ENCODE data around the gene SORCS2.

The SORCS2 gene

DNA sequence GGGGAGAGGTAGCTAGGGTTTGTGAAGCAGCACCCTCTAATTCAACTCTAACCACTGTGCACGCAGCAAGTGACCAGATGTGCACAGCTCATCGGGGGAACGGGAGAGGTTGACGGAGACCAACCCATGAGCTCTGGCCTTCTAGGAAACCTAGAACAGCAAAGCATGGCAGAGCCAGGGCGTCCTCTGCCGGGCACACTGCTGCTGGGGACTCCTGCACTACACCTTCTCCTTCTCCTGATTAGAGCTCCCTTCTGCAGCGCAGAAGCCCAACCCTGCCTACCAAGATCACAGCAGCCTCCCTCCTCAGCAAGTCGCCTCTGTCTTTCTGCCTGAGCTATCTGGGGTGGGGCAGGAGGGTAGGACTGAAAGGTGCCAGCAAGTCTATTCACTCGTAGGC, 494.7 kb downstream of the SORCS2 start:
- DNase-seq, result no peak

DNA sequence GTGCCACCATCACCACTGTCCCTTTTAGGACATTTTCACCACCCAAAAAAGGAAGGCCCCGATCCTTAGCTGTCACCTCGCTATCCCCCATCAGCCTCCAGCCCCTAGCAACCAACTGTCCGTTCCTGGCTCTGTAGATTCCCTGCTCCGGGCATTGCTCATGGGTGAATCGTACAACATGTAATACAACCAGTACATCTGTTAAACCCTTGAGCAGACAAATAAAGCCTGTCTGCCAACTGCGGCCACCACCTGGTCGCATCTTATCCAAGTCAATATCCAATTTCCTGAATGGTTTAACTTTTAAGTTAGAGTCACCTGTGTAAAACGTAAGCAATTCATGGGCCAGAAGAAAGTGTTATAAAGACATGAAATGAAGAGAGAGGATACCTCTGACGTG, 495.5 kb downstream of the SORCS2 start:
- DNase-seq, result no peak

DNA sequence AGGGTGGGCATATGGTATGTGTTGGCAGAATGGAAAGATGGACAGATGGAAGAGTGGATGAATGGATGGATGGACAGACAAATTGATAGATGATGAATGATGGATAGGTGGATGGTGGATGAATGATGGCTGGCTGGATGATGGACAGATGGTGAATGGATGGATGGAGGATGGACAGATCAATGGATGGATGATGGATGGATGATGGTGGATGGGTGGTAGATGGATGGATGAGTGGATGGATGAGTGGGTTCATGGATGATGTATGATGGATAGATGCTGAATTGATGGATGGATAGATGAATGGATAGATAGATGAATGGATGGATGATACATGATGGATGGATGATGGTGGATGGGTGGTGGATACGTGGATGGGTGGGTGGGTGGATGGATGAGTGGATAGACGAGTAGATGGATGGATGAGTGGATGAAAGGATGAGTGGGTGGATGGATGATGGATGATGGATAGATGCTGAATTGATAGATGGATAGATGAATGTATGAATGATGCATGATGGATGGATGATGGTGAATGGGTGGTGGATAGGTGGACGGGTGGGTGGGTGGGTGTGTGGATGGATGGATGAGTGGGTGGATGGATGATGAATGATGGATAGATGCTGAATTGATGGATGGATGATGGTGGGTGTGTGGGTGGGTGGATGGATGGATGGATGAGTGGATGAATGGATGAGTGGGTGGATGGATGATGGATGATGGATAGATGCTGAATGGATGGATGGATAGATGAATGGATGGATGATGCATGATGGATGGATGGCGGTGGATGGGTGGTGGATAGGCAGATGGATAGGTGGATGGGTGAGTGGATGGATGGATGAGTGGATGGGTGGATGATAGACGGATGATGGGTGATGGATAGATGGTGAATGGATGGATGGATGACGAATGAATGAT, 497.7 kb downstream of the SORCS2 start:
- no peak for DNase-seq

DNA sequence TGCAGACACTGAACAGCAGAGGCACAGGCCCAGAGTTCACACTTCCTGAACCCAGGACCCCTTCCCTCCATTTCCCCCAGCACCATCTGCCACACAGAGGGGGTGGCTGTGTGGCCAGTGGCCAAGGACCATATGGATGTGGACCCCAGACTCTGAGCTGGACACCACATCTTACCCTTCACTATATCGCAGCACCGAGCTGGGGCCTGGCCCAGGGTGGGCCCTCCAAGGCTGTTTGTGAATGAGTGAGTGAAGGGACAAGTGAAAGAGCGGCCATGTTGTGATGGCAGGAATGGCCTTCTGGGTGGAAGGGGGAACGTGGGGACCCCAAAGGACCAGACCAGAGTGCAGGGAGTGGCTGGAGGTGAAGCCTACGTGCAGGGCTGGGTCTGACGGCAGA, 498.7 kb downstream of the SORCS2 start:
- DNase-seq, result no peak

DNA sequence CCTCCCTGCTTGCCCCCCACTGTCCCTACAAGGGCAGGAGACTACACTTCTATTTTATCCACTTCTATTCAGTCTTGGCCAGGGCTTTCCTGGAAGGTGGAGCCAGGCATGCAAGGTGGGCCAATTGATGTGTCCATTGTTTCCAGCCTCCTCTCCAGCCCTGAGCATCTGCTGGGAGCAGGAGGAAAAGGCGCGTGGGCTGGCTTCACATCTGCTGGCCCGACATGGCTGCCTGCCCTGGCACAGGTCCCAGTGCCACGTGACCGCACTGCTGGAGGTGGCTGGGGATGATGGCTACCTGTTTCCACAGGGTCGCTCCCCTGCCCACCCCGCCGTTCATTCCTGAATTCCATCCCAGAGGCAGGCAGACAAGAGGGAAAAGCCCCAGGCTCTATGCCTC, 499.6 kb downstream of the SORCS2 start:
- peak; percentile 24 for DNase-seq

DNA sequence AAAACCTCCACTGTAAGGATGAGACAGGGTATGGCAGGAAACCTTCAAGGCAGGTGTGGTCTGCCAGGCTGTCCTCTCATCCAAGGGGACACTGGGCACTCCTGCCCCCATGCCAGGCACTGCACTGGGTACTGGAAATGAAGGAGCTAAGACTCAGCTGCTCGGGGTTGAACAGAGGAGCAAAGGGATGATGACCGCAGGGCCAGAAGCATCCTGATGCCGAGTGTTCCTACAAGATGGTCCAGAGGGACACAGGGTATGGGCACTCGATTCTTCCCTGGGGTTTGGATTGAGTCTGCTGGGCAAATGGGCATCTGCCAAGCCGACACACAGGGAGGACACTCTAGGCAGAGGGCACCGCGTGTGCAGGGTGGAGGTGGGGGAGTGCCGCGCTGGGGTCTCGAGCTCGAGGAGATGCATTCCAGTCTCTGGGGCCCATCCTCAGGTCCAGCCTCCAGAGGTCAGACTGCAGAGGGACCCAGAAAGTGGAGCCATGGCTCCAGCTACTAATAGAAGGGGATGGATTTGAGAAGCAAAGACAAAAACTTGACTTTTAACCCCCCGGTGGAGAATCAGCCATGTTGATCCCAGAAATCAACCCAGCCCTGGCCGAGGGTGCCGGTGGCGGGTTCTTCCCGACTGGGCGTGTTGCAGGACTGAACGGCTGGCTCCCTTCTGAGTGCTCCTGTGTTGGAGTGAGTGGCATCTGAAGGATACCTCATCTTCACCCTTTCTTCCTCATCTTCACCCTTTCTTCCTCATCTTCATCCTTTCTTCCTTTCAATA, 500.3 kb downstream of the SORCS2 start:
- DNase-seq, result no peak

DNA sequence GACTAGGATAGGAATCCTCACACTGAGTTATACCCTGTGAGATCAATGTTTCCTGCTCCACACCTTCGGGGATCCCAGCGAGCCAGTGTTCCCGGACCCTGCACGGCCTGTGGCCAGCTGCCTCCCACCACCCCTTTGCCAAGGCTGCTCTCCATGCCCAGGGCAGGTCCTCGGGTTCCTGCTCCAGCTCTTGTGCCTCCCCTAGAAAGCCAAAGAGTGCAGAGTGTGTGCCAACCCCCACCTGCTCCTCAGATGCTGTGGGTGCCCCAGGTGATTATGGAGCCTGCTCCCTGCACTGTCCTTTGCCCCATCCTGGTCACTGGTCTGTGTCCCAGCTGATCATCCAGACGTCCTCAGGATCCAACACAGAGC, 500.9 kb downstream of the SORCS2 start:
- DNase-seq, result no peak

DNA sequence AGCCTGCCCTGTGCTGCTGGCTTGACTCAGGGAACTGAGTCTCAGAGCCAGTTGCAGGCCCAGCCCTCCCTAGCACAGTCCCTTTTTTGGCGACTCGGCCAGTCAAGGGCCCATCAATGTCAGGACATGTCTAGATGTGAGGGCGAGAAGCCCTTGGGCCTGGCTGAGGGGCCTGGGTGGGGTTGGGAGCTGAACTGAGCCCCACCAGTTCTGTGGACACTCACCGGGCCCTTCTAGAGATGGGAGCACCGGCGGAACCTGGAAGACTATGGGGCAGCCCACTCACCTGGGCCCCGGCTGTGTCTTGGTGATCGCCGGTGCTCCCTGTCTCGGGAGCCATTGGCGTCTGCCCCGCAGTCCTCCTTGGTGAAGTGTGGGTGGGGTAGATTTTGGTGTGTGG, 501.4 kb downstream of the SORCS2 start:
- no peak for DNase-seq

DNA sequence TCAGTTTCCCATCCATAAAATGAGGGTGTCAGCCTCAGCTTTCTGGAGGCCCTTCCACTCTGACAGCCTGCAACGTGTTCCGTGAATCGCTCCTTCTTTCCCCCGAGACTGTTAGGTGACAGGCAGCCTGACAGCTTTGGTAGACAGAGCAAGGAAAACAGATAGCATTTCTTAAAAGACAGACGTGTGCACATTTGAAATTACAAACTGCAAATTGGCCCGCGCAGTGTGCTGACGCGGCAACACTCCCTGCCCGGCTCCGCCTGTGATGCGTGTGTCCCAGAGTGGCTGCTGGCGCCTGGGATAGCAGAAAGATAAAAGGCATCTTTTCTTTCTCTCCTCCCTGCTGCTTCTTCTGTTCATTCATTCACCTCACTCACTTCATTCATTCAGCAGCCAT, 502.0 kb downstream of the SORCS2 start:
- DNase-seq, result no peak

DNA sequence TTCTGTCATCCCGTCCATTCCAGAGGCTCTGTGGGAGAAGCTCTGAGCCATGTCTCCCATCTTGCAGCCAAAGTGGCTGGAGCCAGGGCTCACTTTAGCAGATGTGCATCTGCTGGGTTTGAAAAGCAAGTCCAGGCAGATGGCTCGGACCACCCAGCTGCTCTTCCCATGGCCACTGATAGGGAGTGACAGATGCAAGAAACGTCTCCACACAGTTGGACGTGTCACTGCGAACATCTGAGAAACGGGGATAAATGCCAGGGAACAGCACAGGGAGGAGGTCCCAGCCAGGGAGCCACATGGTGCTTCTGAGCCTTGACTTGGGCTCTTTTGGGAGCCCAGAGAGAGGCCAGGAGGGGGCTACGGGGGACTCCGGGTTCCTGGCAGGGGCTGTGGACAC, 505.0 kb downstream of the SORCS2 start:
- DNase-seq, result no peak

DNA sequence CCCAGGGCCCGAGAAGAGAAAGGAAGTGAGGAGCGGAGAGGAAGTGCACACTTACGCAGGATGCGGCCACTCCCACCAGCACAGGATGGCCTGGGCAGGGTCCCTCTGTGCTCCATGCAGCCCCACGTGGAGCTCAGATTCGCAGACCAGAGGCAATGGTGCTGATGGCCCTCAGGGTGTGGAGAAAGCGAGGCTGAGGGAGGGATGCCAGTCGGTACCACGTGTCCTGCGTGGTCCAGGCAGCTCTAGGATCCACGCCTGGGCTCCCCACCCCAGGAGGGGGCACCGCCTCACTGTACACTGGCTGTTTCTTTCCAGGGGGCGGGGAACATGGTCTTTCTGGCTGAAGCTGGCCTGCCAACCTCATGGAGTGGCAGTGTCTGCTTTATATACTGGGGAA, 505.5 kb downstream of the SORCS2 start:
- DNase-seq, result no peak

DNA sequence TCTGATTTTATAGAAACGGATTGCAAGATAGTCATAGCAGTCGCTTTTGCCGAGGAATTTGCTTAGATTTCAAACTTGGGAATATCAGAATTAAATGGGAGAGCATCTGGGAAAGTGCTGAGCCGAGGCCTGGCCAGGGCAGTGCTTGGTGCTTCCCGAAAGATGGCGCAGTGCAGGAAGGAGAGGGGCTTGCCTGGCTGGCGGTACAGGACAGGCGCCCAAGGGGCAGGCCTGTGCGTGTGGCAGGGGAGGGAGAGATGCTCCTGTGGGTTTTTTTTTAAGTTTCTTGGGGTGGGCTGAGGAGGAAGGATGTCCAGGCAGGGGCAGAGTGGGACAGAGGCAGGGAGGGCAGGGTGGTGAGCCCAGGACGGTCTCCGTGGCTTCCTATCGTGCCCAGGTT, 506.2 kb downstream of the SORCS2 start:
- DNase-seq, result no peak

DNA sequence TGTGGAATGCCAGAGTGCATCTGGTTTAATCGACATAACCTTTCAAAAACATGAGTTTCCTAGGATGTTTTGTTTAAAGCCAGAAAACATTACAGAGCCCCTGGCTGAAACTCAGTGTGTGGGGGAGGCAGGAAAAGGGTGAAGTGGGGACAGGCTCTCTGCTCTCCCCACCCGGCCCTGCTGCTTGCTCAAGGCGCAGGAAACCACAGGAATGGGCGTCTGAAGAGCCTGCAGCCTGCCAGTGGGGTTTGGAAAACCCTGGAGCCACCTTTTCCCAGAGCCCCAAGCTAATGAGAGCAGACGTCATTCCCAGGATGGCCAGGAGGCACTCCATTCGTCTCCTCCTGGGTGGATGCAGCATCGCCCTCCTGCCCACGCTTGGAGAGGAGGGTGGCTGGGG, 506.7 kb downstream of the SORCS2 start:
- DNase-seq, result no peak

DNA sequence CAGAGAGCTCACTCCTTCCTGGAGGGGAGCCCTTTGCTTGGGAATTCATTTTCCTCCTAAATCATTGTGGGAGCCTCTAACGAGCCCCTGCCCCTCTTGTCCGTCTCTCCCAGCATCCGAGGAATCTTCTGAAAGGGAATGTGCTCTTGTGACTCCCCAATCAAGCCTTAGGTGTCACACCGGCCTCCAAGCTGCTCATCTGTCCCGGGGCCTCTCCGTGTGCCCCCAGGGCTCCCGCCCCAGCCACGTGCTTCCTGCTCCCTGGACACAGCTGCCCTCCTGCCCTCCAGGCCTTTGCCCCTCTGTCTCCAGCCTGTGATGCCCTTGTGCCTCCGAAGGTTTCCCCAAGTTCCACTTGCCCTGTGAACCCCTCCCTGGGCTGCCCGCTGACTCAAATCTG, 507.5 kb downstream of the SORCS2 start:
- no peak for DNase-seq

DNA sequence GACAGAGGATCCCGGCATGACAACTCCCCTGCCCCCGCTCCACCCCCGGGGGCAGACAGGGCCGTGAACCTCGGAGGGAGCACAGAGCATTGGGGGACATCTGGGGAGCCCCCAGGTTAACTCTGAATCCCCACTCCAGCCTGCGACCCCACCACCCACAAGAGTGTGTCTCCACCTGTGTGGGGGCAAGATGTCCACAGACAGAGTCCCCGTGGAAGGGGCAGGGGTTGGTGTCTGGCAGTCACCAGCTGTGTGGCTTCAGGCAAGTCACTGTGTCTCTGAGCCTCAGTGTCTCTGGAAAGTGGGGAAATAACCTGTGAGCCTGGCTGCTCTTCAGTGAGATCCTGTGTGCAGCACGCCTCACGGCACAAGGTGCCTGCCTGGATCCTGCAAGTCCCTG, 508.3 kb downstream of the SORCS2 start:
- no peak for DNase-seq

DNA sequence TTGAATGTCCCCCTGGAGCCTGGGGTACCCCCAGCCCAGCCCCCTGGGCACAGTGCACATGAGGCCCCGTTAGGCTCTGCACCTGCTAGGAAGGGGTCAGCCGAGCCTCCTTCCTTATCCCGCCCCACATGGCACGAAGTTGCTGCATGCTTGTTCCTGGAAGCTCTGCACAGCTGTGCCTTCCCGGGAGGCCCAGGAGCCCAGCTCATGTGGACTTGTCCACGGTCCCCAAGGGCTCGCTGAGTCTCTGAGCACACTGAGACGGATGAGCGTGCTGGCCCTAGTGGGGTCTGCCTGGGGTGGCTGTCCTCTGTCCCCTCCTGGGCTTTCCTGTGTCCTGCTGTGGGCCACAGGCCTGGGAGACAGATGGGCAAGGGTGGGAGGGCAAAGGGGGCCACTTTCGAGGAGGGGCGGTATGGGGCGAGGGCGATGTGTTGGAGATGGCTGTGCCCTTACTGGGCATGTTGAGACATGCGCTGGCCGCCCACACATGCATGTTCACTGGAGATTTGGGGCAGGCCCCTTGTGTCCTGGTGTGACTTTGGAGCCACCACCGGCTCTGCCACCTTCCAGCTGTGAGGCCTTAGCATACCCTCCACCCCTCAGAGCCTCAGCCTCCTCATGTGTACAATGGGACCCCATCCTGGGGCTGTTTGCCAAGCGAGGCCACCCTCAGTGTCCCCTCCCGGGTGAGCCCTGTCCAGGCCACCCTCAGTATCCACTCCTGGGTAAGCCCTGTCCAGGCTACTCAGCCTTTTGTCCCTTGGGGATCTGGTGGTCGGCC, 509.7 kb downstream of the SORCS2 start:
- no peak for DNase-seq

DNA sequence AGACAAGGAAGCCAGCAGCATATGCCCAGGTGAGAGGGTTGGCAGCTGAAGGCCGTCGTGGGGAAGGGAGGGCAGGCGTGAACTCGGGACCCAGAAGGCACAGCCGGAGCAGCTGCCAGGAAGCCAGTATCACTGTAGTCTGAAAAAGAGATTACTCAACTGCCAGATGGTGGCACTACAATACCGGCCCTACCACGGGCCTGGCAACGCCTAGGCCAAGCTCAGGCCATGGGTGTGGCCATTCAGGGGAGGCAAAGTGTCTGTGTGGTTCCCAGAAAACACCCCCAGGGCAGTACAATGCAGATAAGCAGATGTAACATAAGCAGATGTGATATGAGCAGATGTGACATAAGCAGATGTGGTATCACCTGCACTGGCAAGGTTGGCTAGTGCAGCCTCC, 511.4 kb downstream of the SORCS2 start:
- no peak for DNase-seq

DNA sequence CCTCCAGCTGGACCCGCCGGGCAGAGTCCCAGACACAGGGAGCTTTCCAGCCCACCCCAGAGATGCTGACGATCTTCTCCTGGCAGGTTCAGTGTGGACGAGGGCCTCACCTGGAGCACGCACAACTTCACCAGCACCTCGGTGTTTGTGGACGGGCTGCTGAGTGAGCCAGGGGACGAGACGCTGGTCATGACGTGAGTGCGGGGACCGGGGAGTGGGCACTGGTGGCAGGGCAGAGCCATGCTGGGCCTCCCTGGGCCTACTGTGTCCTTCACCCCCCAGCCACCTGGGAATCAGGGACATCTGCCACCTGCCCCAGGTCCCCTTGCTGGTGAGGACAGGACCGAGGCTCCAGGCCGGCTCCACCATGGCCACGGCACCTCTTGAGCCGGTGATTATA, 511.8 kb downstream of the SORCS2 start:
- no peak for DNase-seq

DNA sequence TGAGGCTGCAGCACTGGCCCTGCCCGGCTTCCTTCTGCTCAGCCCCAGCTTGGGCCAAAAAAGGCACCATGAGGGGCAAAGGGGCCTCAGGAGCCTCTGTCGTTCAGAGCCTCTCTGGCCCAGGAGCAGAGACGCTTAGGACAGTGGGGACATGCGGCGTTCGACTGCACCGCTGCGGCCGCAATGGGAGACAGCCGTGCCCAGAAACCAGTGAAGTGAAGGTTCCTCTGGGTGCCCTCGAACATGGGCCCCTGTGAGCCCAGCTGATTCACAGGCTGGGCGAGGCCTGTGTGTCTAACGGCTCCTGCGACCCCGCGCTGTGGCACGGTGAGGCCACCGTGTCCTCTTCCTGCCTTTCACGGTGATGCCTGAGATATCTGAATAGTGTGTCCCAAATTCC, 512.3 kb downstream of the SORCS2 start:
- no peak for DNase-seq

DNA sequence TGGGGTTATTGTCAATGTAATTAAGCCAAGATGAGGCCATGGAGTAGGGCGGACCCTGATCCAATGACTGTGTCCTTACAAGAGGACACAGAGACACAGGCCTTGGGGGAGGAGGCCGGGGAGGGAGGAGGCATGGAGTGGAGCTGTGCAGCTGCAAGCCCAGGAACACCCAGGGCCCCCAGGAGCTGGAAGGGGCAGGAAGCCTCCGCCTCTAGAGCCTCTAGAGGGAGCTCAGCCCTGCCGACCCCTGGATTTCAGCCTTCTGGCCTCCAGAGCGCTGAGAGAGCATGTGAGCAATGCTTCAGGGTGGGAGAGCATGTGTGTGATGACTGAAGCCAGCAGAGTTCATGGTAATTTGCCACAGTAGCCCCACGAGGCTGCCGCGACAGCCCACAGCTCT, 512.7 kb downstream of the SORCS2 start:
- DNase-seq, result no peak

DNA sequence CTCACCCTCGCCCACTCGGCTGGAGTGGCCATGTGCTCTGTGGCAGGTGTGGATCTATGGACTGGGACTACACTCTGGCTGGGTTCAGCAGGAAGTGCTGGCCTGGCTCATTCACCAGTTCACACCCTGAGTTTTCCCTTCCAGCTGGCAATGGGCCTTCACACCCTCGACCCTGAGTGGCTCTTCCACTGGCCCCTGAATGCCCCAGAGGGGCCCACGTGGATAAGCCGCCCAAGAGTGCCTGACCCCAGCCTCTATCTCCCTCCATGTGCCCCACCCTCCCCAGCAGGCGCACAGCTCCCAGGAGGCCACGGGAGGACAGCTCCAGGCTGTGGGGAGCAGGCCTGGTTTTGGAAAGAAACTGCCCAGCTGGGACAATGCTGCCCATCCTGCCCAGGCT, 513.3 kb downstream of the SORCS2 start:
- DNase-seq, result no peak

DNA sequence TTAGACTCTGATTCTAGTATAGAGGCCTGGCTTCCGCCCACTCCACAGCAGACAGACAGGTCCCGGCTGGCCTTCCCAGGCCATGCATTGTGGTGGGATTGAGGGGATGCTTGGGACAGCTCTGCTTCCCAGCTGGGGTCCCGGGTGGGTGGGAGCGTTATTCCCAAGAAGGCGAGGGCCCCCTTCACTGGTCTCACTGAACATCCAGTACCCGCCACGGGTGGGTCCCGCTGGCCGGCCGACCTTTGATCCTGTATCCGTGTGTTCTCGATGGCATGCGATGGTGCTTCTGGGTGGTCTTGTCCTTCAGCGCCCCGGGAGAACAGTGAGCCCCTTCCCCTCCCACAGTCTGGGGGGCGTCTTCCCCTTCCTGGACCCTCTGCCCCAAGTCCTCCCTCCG, 515.9 kb downstream of the SORCS2 start:
- DNase-seq, result no peak

DNA sequence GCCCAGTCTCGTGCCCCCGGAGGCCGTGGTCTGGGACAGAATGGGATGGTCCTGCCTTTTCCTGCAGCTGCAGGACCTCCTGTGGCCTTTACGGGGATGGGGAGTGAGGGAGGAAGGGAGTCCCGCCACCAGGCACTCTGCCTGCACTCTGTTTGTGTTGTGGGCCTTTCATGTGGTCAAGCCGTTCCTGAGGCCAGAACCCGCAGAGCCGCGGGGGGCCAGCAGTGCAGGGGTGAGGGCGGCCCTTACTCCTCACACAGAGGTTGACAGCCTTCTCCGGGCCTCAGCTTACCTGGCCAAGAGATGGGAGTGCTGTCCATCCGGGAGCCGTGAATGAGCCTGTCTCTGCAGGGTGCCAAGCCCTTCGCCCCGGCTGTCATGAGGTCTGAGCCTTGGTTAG, 516.6 kb downstream of the SORCS2 start:
- no peak for DNase-seq

DNA sequence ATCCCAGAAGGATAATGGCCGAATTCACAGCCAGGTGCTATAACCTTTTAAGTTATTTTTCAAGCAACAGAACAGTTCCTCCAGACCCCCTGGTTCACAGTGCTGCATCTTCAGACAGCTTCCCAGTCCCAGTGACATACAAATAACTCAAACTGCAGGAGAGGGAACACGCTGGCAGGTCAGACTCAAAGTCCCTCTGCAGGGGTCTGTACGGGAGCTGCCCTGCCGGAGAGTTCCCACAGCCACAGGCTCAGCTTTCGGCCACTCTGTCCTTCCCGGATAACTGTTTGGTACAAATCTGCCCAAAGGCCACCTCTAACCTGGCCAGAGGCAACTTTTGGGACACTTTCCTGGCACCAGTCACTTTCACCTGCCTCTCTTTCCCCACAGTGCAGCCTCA, 517.1 kb downstream of the SORCS2 start:
- no peak for DNase-seq

Measured in NCI-H2107 (cell line).